Measurements from ENCODE around the gene MINDY4.

MINDY4 gene

DNA sequence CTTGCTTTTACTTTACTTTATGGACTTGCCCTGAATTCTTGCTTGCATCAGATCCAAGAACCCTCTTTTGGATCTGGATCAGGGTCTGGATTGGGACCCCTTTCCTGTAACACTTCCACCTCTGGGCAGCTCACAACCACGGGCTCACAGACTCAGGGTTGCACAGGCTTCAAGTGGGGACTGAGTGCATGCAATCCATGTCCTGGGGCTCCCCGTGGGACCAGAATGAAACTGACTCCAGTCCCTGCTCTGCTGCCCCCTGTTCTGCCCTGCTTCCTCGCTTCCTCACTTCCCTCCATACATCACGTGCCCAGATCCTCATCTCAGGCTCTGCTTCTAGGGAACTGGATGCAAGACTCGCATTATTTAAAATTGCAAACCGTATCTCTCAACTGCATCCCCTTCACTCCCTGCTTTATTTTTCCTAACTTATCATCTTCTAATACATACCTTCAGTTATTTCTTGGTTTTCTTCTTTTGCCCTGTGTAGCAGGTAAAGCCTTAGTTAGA, 42.6 kb upstream of the MINDY4 start:
- in situ Hi-C loops (cut with HindIII; ENCODE audit: low sequenced_read_pairs): no loop called here
- DNase-seq (ENCODE audit: low read depth, low spot score): no peak
- H3K4me3 ChIP-seq (ENCODE audit: low read depth, low read length): no peak overlapping the region
- TF ChIP-seq, protein P1, sequence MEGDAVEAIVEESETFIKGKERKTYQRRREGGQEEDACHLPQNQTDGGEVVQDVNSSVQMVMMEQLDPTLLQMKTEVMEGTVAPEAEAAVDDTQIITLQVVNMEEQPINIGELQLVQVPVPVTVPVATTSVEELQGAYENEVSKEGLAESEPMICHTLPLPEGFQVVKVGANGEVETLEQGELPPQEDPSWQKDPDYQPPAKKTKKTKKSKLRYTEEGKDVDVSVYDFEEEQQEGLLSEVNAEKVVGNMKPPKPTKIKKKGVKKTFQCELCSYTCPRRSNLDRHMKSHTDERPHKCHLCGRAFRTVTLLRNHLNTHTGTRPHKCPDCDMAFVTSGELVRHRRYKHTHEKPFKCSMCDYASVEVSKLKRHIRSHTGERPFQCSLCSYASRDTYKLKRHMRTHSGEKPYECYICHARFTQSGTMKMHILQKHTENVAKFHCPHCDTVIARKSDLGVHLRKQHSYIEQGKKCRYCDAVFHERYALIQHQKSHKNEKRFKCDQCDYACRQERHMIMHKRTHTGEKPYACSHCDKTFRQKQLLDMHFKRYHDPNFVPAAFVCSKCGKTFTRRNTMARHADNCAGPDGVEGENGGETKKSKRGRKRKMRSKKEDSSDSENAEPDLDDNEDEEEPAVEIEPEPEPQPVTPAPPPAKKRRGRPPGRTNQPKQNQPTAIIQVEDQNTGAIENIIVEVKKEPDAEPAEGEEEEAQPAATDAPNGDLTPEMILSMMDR (IDR thresholded peaks at IDR 0.05; ENCODE audit: low read depth, low read length): no peak

DNA sequence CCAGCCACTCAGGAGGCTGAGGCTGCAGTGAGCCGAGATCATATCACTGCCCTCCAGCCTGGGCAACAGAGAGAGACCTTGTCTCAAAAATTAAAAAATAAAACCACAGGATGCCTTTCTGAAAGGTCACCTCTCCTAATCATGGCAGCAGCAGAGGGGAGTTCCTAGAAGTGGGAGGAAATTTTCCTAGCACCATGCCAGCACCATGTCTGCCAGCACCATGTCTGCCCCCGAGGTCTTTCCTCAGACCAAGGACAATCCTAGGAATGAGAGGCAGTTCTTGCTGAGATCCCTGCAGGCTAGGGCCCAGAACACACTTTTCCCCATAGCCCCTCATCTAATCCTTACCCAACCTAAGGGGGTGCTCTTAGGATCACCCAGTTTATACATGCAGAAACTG, 41.6 kb upstream of the MINDY4 start:
- no peak overlapping the region for H3K4me3 ChIP-seq (ENCODE audit: low read depth, low read length)
- in situ Hi-C loops (cut with HindIII; ENCODE audit: low sequenced_read_pairs): no loop called here
- no peak for DNase-seq (ENCODE audit: low read depth, low spot score)
- TF ChIP-seq, protein P1 (IDR thresholded peaks at IDR 0.05; ENCODE audit: low read depth, low read length): no peak

- in situ Hi-C loops (cut with HindIII; ENCODE audit: low sequenced_read_pairs): no loop called here
- H3K4me3 ChIP-seq (ENCODE audit: low read depth, low read length): no peak overlapping the region
- TF ChIP-seq, protein P1 (IDR thresholded peaks at IDR 0.05; ENCODE audit: low read depth, low read length): no peak
These were observed 41.1 kb upstream of the MINDY4 start for GRCh38 chr7:30730097-30730496.

GRCh38 chr7:30730996-30731395, 40.2 kb upstream of the MINDY4 start:
- TF ChIP-seq, protein P1 (IDR thresholded peaks at IDR 0.05; ENCODE audit: low read depth, low read length): no peak
- in situ Hi-C loops (cut with HindIII; ENCODE audit: low sequenced_read_pairs): no loop called here
- H3K4me3 ChIP-seq (ENCODE audit: low read depth, low read length): no peak overlapping the region
- DNase-seq (ENCODE audit: low read depth, low spot score): no peak

More at GRCh38 chr7:30730097-30730496, 41.1 kb upstream of the MINDY4 start:
- no peak for DNase-seq (ENCODE audit: low read depth, low spot score)

- TF ChIP-seq, protein P1 (IDR thresholded peaks at IDR 0.05; ENCODE audit: low read depth, low read length): no peak
- no peak for DNase-seq (ENCODE audit: low read depth, low spot score)
- no peak overlapping the region for H3K4me3 ChIP-seq (ENCODE audit: low read depth, low read length)
- in situ Hi-C loops (cut with HindIII; ENCODE audit: low sequenced_read_pairs): no loop called here
These were observed 39.6 kb upstream of the MINDY4 start for GRCh38 chr7:30731581-30731980.

DNA sequence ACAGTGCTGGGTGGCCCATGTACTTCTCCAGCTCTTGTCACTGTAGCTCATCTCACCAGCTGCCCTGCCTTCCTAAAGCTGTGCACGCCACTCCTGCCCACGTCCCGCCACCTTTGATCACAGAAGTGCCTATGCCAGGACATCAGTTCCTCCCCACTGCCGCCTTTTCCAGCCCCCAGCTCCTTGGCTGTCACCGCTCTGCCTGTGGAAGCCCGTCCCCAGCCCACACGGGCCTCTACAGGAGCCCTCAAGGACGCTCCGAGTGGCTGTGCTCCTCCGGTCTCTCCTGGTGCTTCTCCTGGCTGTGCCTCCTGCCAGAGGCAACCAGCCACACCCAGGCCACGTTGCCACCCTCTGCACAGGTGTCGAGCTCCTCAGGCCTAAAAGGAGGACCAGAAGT, 38.6 kb upstream of the MINDY4 start:
- in situ Hi-C loops (cut with HindIII; ENCODE audit: low sequenced_read_pairs): no loop called here
- TF ChIP-seq, protein P1 (IDR thresholded peaks at IDR 0.05; ENCODE audit: low read depth, low read length): no peak
- no peak overlapping the region for H3K4me3 ChIP-seq (ENCODE audit: low read depth, low read length)
- no peak for DNase-seq (ENCODE audit: low read depth, low spot score)

DNA sequence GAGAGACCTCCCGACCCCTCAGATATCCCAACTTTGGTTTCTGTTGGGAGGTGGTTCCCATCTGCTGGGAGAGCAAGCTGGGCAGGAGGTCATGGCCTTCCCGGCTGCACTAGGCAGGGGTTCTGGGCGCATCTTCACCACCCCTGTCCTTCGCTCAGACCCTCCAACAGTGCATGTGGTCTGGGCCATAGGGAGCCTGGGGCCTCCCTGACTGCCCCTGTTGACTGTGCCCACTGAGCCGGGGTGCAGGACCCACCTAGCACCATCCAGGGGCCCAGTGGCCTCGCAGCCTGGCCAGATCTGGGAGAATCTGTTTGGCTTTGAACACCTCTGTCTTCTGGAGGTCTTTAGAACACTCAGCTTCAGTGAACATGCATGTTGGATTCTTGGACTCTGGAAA, 38.0 kb upstream of the MINDY4 start:
- DNase-seq (ENCODE audit: low read depth, low spot score): no peak
- in situ Hi-C loops (cut with HindIII; ENCODE audit: low sequenced_read_pairs): no loop called here
- TF ChIP-seq, protein P1 (IDR thresholded peaks at IDR 0.05; ENCODE audit: low read depth, low read length): no peak
- no peak overlapping the region for H3K4me3 ChIP-seq (ENCODE audit: low read depth, low read length)

Data from astrocyte of the spinal cord (primary cell).